AG04449 (cell line): ENCODE results near the gene ZNF32.
"Not testable (repeated sequence)": the region's sequence is repeated elsewhere in the genome, so short reads cannot be mapped to it uniquely, and the experiment has no call there.

Experiments
- CTCF ChIA-PET: fragments of 350-600 bp; formaldehyde crosslinking; extraction: SDS; loops from one replicate; lab custom pipeline; 2021; ENCODE audit warnings: antibody characterized with exemption; lab: Yijun Ruan, JAX
- POLR2A ChIA-PET: fragments of 400-600, 350-600 bp; formaldehyde crosslinking; extraction: SDS; loops from one replicate; lab custom pipeline; 2020; ENCODE audit warnings: antibody characterized with exemption, inconsistent platforms; lab: Yijun Ruan, JAX
- DNase-seq: peaks from one replicate; pipeline ENCODE4 v3.0.0-alpha.2; 2010; ENCODE audit warnings: low read depth, low spot score
- H3K4me3 ChIP-seq: 2 replicates; pipeline ENCODE4 v1.5.1; 2011; ENCODE audit warnings: low read depth, mild to moderate bottlenecking, control low read depth, low read length
- TF ChIP-seq, protein P1 (sequence below): IDR thresholded peaks from one replicate; pipeline ENCODE4 v1.5.1; 2011; ENCODE audit warnings: mild to moderate bottlenecking, moderate library complexity, low read length, control low read depth, inconsistent platforms; ENCODE audit not compliant: insufficient read depth; ENCODE audit errors: missing control alignments

ZNF32 gene

DNA sequence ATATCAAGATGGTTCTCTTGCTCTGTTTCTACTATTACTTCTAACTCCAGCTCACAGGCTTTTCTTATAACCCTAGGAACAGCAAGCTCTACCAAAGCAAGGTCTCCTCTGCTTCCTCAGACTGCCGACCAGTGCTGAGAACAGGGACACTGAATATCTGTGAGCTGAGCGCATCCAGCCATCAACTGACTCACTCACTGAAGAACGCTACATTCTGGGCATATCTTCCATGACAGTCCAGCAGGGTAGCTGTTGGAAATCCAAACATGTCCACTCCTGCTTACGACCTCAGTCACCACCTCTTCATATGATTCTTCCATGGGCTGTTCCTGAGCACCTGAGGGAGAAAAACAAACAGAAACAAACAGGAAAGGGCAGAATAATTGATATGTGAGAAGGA is 2.8 kb downstream of the ZNF32 start:
- POLR2A ChIA-PET: no interaction called here

DNA sequence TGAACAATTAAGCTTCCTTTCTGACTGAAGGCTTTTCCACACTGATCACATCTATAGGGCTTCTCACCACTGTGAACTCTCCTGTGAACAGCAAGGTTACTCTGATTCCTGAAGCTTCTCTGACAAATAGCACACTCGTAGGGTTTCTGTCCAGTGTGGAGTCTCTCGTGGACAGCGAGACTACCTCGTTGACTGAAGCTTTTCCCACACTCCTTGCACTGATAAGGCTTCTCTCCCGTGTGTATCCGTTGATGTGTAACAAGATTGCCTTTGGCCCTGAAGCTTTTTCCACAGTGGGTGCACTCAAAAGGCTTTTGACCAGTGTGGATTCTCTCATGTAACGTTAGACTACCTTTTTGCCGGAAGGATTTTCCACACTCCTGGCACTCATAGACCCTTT is 4.4 kb downstream of the ZNF32 start:
- ChIA-PET POLR2A (no interaction called here), CTCF (no interaction called here)
- no peak overlapping the region for H3K4me3 ChIP-seq
- DNase-seq: no peak
- TF ChIP-seq, protein P1, sequence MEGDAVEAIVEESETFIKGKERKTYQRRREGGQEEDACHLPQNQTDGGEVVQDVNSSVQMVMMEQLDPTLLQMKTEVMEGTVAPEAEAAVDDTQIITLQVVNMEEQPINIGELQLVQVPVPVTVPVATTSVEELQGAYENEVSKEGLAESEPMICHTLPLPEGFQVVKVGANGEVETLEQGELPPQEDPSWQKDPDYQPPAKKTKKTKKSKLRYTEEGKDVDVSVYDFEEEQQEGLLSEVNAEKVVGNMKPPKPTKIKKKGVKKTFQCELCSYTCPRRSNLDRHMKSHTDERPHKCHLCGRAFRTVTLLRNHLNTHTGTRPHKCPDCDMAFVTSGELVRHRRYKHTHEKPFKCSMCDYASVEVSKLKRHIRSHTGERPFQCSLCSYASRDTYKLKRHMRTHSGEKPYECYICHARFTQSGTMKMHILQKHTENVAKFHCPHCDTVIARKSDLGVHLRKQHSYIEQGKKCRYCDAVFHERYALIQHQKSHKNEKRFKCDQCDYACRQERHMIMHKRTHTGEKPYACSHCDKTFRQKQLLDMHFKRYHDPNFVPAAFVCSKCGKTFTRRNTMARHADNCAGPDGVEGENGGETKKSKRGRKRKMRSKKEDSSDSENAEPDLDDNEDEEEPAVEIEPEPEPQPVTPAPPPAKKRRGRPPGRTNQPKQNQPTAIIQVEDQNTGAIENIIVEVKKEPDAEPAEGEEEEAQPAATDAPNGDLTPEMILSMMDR: no peak

More for the DNA sequence above, 2.8 kb downstream of the ZNF32 start:
- TF ChIP-seq, protein P1: no peak
- H3K4me3 ChIP-seq: no peak overlapping the region
- no peak for DNase-seq
- CTCF ChIA-PET: no interaction called here

DNA sequence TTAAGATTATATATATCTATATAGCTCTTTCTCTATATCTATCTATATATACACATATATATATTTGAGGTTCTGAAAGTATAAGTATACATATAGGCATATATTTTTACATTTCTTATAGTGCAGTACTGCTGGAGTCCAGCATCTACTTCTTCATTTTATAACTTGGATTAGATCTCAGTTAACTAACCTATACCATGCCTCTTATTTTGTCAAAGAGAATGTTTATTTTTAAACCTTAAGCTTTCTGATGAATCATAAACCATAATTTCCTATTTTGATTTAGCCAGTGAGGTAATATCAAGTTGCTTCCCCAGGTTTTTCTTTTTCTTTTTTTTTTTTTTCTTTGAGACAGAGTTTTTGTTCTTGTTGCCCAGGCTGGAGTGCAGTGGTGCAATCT is 8.1 kb downstream of the ZNF32 start:
- ChIA-PET POLR2A (no interaction called here), CTCF (no interaction called here)
- no peak overlapping the region for H3K4me3 ChIP-seq
- DNase-seq: no peak
- TF ChIP-seq, protein P1: no peak

DNA sequence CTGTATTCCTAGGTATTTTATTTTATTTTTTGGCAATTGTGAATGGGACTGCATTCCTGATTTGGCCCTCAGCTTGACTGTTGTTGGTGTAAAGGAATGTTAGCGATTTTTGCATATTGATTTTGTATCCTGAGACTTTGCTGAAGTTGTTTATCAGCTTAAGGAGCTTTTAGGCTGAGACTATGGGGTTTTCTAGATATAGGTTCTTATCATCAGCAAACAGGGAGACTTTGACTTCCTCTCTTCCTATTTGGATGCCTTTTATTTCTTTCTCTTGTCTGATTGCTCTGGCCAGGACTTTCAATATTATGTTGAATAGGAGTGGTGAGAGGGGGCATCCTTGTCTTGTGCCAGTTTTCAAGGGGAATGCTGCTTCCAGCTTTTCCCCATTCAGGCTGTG is 12.9 kb downstream of the ZNF32 start:
- POLR2A ChIA-PET, CTCF ChIA-PET, H3K4me3 ChIP-seq, DNase-seq: not testable (repeated sequence)

DNA sequence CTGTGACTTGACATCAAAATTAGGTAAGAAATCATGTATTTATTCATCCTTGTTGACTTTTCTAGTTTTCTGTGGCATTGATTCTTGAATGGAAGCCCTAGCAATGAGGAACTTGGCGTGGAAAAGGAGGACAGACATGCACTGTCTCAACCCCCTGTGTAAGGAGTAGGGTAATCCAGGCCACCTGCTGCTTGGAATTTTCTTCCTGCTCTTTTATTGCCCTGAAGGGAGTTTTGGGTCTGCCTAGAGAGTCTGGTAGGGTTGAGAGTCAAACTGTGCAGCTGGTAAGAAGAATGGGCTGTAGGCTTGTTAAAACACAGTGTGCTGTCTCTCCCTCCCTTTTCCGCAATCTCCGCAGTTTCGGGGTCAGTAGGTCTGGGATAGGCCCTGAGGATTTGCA is 19.7 kb downstream of the ZNF32 start:
- no peak overlapping the region for H3K4me3 ChIP-seq
- TF ChIP-seq, protein P1: no peak
- DNase-seq: no peak
- CTCF ChIA-PET: no interaction called here
- POLR2A ChIA-PET: no interaction called here

DNA sequence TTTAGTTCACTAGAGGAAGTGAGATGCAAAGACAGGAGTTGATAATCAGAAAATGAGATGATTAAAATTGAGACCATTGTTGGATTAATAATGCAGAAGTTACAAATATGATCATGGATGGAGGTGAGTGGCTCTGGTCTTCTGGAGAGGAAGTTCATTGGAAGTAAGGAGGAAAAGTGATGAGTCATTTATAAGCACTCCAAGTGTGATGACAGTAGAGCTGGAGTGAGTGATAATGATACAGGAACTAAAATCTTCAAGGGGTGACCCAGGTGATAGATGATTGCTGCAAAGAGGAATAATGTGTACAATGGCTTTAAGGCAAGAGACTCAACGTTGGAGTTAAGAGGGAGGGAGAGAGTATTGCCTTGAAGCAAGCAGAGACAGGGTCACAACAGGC is 20.7 kb downstream of the ZNF32 start:
- TF ChIP-seq, protein P1: no peak
- no peak overlapping the region for H3K4me3 ChIP-seq
- CTCF ChIA-PET: interaction anchor here (1.3 kb wide), 1 partner anchor 20 kb away, joined by 3 read pairs; no protein-coding TSS in a partner anchor
- no peak for DNase-seq
- POLR2A ChIA-PET: no interaction called here

DNA sequence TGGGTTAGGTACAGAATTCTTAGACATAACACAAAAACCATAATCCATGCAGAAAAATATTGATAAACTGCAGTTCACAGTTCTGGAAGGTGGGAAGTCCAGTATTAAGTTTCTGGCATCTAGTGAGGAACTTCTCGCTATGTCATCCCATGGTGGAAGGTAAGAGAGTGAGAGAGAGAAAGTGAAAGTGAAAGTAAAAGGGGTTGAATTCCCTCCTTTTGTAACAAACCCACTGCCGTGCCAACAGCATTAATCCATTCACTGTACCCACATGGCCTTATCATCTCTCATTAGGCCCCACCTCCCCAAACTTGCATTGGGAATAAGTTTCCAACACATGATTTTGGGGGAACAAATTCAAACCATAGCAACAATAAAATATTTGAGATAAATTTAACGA is 25.3 kb downstream of the ZNF32 start:
- no peak for DNase-seq
- ChIA-PET CTCF (no interaction called here), POLR2A (no interaction called here)
- H3K4me3 ChIP-seq: no peak overlapping the region
- TF ChIP-seq, protein P1: no peak
